ENCODE measurements around the gene SAFB. TPM values are rescaled to one million over a fixed set of nuclear protein-coding genes. Genes with fewer than 3 reads are reported as not detected.

Gene SAFB
- polyA plus RNA-seq, 1 experiment, result 34.0 TPM

DNA sequence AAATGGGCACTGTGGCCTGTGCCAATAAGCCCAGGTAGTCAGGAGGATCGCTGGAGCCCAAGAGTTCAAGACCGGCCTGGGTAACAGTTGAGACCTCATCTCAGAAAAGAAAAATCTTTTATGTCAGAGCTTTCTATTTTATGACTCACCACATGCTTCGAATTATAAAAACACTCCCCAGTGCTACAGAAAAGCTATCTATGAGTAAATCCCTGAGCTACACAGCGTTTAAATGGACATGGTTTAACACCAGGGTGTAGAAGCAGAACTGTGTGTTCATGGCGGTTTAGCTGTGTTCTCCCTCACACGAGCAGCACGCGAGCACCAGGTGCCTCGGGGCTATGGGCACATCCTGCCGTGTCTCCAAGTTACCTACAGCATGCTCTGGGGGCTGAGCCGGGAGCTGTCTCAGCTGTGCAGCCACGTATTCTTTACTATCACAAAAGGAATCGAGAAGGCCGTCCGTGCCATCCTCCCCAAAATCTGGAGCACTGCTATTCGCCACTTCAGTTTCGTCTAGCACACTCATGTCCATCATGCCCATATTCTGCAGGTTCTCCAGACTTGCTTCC lies 7.0 kb upstream of the SAFB start:
- H3K27me3 ChIP-seq (ENCODE audit: control insufficient read depth, insufficient read depth, low read length), result no peaks in the 10 kb centered on the region
- no peak overlapping the region for H3K4me3 ChIP-seq (ENCODE audit: low read depth, low read length)
- ChIA-PET CTCF (interaction anchor here (0.6 kb wide), 1 partner anchor 9 kb away, joined by 3 read pairs; no protein-coding TSS in a partner anchor), POLR2A (interaction anchor here (0.6 kb wide), 1 partner anchor 18 kb away, joined by 4 read pairs; no protein-coding TSS in a partner anchor)
- peak overlapping the region; percentile 24 for H3K27ac ChIP-seq (ENCODE audit: low read depth, low read length)
- H3K9me3 ChIP-seq (ENCODE audit: control insufficient read depth, insufficient read depth, low read length), result no peaks in the 10 kb centered on the region
- no peak for DNase-seq (ENCODE audit: low read depth, low spot score)
- no peak for TF ChIP-seq CTCF (IDR thresholded peaks at IDR 0.05; ENCODE audit: low read depth, low read length)

- CTCF ChIA-PET, result interaction anchor here (0.7 kb wide), 1 partner anchor 51 kb away, joined by 5 read pairs; no protein-coding TSS in a partner anchor
- POLR2A ChIA-PET, result no interaction called here
- no peak for DNase-seq (ENCODE audit: low read depth, low spot score)
- Histone ChIP-seq H3K27me3 (ENCODE audit: control insufficient read depth, insufficient read depth, low read length) (no peaks in the 10 kb centered on the region), H3K9me3 (ENCODE audit: control insufficient read depth, insufficient read depth, low read length) (no peaks in the 10 kb centered on the region), H3K27ac (ENCODE audit: low read depth, low read length) (no peak overlapping the region), H3K4me3 (ENCODE audit: low read depth, low read length) (no peak overlapping the region)
- TF ChIP-seq CTCF (IDR thresholded peaks at IDR 0.05; ENCODE audit: low read depth, low read length), result no peak
Observed at GRCh38 chr19:5617080-5617479, 5.8 kb upstream of the SAFB start.

DNA sequence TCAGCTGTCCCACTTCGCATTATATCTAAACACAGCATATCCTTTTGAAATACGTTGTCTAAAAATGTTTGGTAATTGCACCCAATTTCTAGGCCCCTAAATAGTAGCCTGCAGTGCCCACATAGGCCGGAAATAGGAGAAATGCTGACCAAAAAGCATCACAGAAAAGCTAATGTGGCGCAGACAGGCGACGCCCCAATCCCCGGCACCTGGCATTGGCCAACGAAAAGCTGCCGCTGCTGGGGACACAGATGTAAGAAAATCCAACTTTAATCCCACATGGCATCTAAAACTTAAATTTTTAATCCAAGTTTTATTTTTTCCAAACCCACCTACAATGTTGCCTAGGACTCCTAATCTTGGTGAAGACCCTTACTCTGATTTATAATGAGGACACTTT lies 4.3 kb upstream of the SAFB start:
- Histone ChIP-seq H3K27ac (ENCODE audit: low read depth, low read length) (no peak overlapping the region), H3K4me3 (ENCODE audit: low read depth, low read length) (no peak overlapping the region), H3K9me3 (ENCODE audit: control insufficient read depth, insufficient read depth, low read length) (no peaks in the 10 kb centered on the region; the same call in 1 of the 2 replicates), H3K27me3 (ENCODE audit: control insufficient read depth, insufficient read depth, low read length) (no peaks in the 10 kb centered on the region)
- no peak for DNase-seq (ENCODE audit: low read depth, low spot score)
- ChIA-PET CTCF (interaction anchor here (0.6 kb wide), 1 partner anchor 570 kb away, joined by 3 read pairs; no protein-coding TSS in a partner anchor), POLR2A (no interaction called here)
- no peak for TF ChIP-seq CTCF (IDR thresholded peaks at IDR 0.05; ENCODE audit: low read depth, low read length)

DNA sequence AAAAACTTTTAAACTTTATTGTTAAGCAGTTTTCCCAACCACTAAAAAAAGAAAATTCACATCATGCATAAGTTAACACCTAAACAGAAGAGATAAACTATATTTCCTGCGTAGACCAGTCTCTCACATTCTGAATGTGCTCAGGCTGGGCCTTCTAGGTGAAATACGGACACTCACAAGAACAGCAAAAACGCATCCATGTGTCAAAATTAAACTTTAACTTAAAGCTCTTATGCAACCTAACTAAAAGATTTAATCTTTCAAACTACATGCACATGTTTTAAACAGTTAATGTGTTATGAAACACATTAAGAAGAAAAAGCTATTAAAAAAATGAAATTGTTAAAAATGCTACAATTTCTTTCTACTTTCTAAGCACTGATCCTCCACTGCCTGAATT lies 2.9 kb upstream of the SAFB start:
- ChIA-PET POLR2A (no interaction called here), CTCF (interaction anchor here (0.6 kb wide), 1 partner anchor 18 kb away, joined by 3 read pairs; no protein-coding TSS in a partner anchor)
- DNase-seq (ENCODE audit: low read depth, low spot score), result no peak
- no peaks in the 10 kb centered on the region; the same call in 1 of the 2 replicates for H3K9me3 ChIP-seq (ENCODE audit: control insufficient read depth, insufficient read depth, low read length)
- no peak overlapping the region for H3K27ac ChIP-seq (ENCODE audit: low read depth, low read length)
- no peaks in the 10 kb centered on the region for H3K27me3 ChIP-seq (ENCODE audit: control insufficient read depth, insufficient read depth, low read length)
- TF ChIP-seq CTCF (IDR thresholded peaks at IDR 0.05; ENCODE audit: low read depth, low read length), result no peak
- H3K4me3 ChIP-seq (ENCODE audit: low read depth, low read length), result no peak overlapping the region

DNA sequence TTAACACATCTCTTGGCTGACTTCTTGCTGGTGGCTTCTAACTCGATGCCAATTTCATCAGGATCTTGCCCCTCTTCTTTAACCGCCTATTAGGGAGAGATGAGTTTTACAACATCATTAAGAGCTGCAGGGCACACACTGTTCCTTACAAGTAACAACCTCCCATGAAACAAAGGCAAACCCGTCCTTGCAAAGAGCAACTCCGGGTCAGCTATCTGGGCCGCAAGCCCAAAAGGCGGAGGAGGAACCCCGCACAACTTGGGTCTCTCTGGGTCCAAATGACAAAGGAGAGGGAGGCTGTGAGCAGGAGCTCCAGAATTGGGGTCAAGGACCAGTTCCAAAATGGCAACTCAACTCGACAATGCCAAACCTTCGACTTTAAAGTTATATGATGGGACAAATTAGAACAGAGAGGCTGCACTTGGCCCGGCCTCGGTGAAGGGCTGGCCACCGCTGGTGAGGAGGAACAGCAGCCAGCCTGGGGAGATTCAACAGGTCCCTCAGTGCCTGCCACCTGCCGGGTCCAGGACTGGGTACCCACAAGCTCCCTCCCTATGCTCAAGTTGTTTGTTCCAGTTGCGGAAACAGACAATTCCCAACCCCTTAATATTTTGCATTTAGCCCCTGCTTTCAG lies 1.5 kb upstream of the SAFB start:
- H3K9me3 ChIP-seq (ENCODE audit: control insufficient read depth, insufficient read depth, low read length), result no peaks in the 10 kb centered on the region; the same call in 1 of the 2 replicates
- H3K4me3 ChIP-seq (ENCODE audit: low read depth, low read length), result peak overlapping the region; percentile 93
- DNase-seq (ENCODE audit: low read depth, low spot score), result no peak
- no peak for TF ChIP-seq CTCF (IDR thresholded peaks at IDR 0.05; ENCODE audit: low read depth, low read length)
- ChIA-PET POLR2A (interaction anchor here (1.7 kb wide), 1 partner anchor 68 kb away, joined by 8 read pairs; the partner anchor contains the start of gene RPL36), CTCF (interaction anchor here (0.6 to 1.4 kb wide), 2 partner anchors 66 to 172 kb away, joined by 3 to 6 read pairs; no protein-coding TSS in a partner anchor)
- no peaks in the 10 kb centered on the region for H3K27me3 ChIP-seq (ENCODE audit: control insufficient read depth, insufficient read depth, low read length)
- H3K27ac ChIP-seq (ENCODE audit: low read depth, low read length), result peak overlapping the region; percentile 21

All from AG04450 (cell line).